Right cardiac atrium (tissue), 5 donors: ENCODE results near the gene PLXNA2. TPM values are rescaled to one million over a fixed set of nuclear protein-coding genes. Genes with fewer than 3 reads are reported as not detected.

Experiments
- ATAC-seq, 2 donors: fragments of 200-7000 bp; cut with Tn5 transposase; one replicate each; pipeline versions ENCODE4 v1.8.0 to v1.9.1; 2020; ENCODE audit warnings: moderate library complexity in 2 of 2, mild to moderate bottlenecking in 1 of 2
- DNase-seq, 3 donors: peaks; one replicate each; pipeline ENCODE4 v3.0.0-alpha.2; 2020
- H3K27ac ChIP-seq: one replicate; pipeline ENCODE4 v1.5.1; 2013; ENCODE audit warnings: mild to moderate bottlenecking, low read length, control low read depth, moderate library complexity
- H3K27me3 ChIP-seq: one replicate; pipeline ENCODE4 v1.6.1; 2013; ENCODE audit not compliant: control insufficient read depth, insufficient read depth
- H3K4me1 ChIP-seq: one replicate; pipeline ENCODE4 v1.6.1; 2013; ENCODE audit warnings: low read length; ENCODE audit not compliant: control insufficient read depth, insufficient read depth
- H3K4me3 ChIP-seq: one replicate; pipeline ENCODE4 v1.5.1; 2013; ENCODE audit warnings: low read length, control low read depth
- H3K9me3 ChIP-seq: one replicate; pipeline ENCODE4 v1.6.1; 2013; ENCODE audit warnings: low read length; ENCODE audit not compliant: control insufficient read depth
- WGBS: extraction: QIAGEN DNeasy Blood & Tissue Kit; methylation state at CpG from one replicate; pipeline ENCODE4 v1.1.7; 2013; 5-methylcytosine and 5-hydroxymethylcytosine counted together
- intact Hi-C, 4 donors: fragments of 100-400 bp; cut with DNase I; formaldehyde crosslinking; loops; one replicate each; pipeline versions ENCODE4 v1.11.0 to v1.14.0; 2022 to 2023
- polyA plus RNA-seq: library from polyadenylated mRNA; stranded (reverse); fragments of 200-250 nt; gene quantifications from one replicate; pipeline ENCODE4 v1.2.3, GENCODE V29; 2013
- total RNA-seq, 4 donors: library from RNA; stranded (reverse); fragmentation: NEBNext Ultra II Directional; extraction: Animal tissue kit (Norgen Biotek cat#: 25700); gene quantifications; one replicate each; pipeline ENCODE4 v1.2.1, GENCODE V29; 2021
- donor health status: healthy with polysubstance abuse.
- donor health status: DM: no; HTN: yes; CAD: no.
- donor health status: DM: no; HTN: no; CAD: no.
- donor health status: DM: no; HTN: yes; CAD: no; lungs with severe emphysema.
- donor health status: DM: yes; HTN: yes; CAD: no.

PLXNA2 gene
- total and polyA plus RNA-seq, 5 donors: 7.3 to 26.6 (median 16.4) TPM

GRCh38 chr1:208057056-208057455 lies 187.1 kb downstream of the PLXNA2 start:
- no peaks in the 10 kb centered on the region for H3K9me3 ChIP-seq
- H3K4me3 ChIP-seq: no peak overlapping the region
- no peak overlapping the region for H3K27ac ChIP-seq
- 49% methylated on average over 2 of the region's 2 CpGs for WGBS
- no peaks in the 10 kb centered on the region for H3K4me1 ChIP-seq
- ATAC-seq (no peak), DNase-seq (no peak)
- intact Hi-C loops: no loop called here
- H3K27me3 ChIP-seq: no peaks in the 10 kb centered on the region

GRCh38 chr1:208055535-208055934 lies 188.6 kb downstream of the PLXNA2 start:
- Histone ChIP-seq H3K4me1 (no peaks in the 10 kb centered on the region), H3K27ac (no peak overlapping the region), H3K27me3 (no peaks in the 10 kb centered on the region), H3K4me3 (no peak overlapping the region), H3K9me3 (no peaks in the 10 kb centered on the region)
- WGBS: 95% methylated on average over 11 of the region's 11 CpGs
- DNase-seq: no peak
- no peak for ATAC-seq
- intact Hi-C loops: no loop called here

DNA sequence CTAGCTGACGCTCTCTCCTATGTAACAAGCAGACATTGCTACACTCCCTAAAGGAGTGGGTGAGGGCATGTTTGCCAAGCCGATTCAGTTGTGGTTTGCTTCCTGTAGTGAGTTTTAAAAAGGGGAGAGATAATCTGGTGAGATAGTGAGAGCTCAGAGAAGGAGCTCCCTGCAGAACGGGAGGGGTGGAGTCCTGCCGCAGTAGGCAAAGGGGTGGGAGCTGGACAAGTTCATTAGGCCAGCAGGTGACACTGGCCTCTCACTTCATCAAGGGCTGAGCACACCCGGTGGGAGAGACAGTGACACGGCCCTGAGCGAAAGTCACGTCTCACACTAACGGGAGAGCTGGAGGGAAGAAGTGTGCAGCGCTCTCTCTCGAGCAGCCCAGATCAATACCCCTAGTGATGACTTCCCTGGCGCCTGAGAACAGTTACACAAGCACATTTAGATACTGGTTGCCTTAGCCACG lies 189.2 kb downstream of the PLXNA2 start:
- Histone ChIP-seq H3K4me3 (no peak overlapping the region), H3K27me3 (no peaks in the 10 kb centered on the region), H3K4me1 (no peaks in the 10 kb centered on the region), H3K9me3 (no peaks in the 10 kb centered on the region), H3K27ac (no peak overlapping the region)
- intact Hi-C loops: no loop called here
- no peak for ATAC-seq
- 81% methylated on average over 13 of the region's 13 CpGs for WGBS
- DNase-seq: no peak

GRCh38 chr1:208054485-208054884 lies 189.7 kb downstream of the PLXNA2 start:
- ATAC-seq (no peak), DNase-seq (no peak)
- intact Hi-C loops: no loop called here
- H3K27me3 ChIP-seq: no peaks in the 10 kb centered on the region
- no peaks in the 10 kb centered on the region for H3K4me1 ChIP-seq
- H3K27ac ChIP-seq: no peak overlapping the region
- H3K9me3 ChIP-seq: no peaks in the 10 kb centered on the region
- 92% methylated on average over 6 of the region's 6 CpGs for WGBS
- H3K4me3 ChIP-seq: no peak overlapping the region

DNA sequence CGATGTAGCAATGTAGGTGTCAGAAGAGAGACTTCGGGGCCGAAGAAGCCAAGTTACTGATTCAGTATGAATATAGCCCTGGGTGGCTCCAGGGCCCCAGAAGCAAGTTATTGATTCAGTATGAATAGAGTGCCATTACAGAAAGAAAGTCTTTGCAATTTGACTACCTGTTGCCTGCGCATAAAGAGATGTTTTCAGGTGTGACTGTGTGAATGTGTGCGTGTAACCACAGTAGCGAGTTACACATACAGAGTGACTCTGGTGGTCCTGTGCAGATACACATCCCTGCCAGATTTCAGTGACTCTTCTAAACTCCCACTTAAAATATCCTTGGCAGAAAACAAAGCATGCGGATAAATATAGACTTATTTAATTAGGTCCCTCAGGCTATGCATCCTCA lies 190.5 kb downstream of the PLXNA2 start:
- no peaks in the 10 kb centered on the region for H3K27me3 ChIP-seq
- H3K4me1 ChIP-seq: no peaks in the 10 kb centered on the region
- H3K27ac ChIP-seq: no peak overlapping the region
- WGBS: 91% methylated on average over 7 of the region's 7 CpGs
- no peak overlapping the region for H3K4me3 ChIP-seq
- no peaks in the 10 kb centered on the region for H3K9me3 ChIP-seq
- ATAC-seq: no peak
- DNase-seq: no peak
- intact Hi-C loops: no loop called here

DNA sequence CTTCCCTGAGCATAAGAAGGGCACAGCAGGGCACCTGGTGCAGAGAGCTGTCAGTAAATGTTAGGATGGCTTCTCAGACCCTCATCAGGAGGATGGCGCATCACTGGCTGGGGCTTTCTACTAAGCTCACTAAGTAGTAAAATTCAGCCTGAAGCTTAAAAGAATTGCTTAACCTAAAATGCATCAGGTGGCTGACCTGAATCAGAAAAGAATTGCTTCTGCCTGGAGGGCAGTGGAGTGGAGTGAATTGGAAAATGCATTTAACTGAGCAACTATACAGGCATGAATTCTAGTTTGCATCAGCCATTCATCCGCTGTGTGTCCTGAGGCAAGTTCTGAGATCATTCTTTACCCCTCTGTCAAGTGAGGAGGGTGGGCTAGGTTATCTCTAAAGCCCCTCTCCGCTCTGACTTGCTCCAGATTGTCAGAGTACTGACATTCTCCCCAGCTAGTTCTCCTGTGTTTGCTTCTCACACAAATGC lies 191.2 kb downstream of the PLXNA2 start:
- ATAC-seq: no peak
- no peak overlapping the region for H3K4me3 ChIP-seq
- WGBS: 97% methylated on average over 3 of the region's 3 CpGs
- no peak for DNase-seq
- intact Hi-C loops: no loop called here
- H3K27me3 ChIP-seq: no peaks in the 10 kb centered on the region
- no peaks in the 10 kb centered on the region for H3K9me3 ChIP-seq
- H3K27ac ChIP-seq: no peak overlapping the region
- no peaks in the 10 kb centered on the region for H3K4me1 ChIP-seq

DNA sequence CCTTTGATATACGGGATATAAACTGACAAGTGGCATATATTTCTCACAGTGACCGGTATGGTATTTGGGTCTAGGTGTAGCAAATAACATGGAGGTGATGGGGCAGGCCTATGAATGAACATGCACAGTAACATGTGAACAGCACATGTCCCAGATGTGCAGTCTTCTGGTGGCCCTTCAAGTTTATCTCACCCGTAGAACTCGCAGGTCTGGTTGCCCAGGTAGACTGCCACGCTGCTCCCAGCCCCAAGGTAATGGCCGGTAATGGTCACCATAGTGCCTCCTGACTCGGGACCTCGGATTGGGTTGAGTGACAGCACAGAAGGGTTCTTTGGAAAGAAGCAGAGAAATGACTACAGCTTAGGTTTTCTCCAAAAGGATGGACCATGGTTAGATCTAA lies 192.0 kb downstream of the PLXNA2 start:
- Histone ChIP-seq H3K4me3 (no peak overlapping the region), H3K4me1 (no peaks in the 10 kb centered on the region), H3K27me3 (no peaks in the 10 kb centered on the region), H3K27ac (no peak overlapping the region), H3K9me3 (no peaks in the 10 kb centered on the region)
- no peak for ATAC-seq
- DNase-seq: no peak
- WGBS: 84% methylated on average over 8 of the region's 8 CpGs
- intact Hi-C loops: no loop called here

- H3K4me3 ChIP-seq: no peak overlapping the region
- DNase-seq (no peak), ATAC-seq (no peak)
- no peak overlapping the region for H3K27ac ChIP-seq
- intact Hi-C loops: no loop called here
- no peaks in the 10 kb centered on the region for H3K27me3 ChIP-seq
- no peaks in the 10 kb centered on the region for H3K4me1 ChIP-seq
- no peaks in the 10 kb centered on the region for H3K9me3 ChIP-seq
- 96% methylated on average over 3 of the region's 3 CpGs for WGBS
Observed at GRCh38 chr1:208051651-208052050, 192.5 kb downstream of the PLXNA2 start.

DNA sequence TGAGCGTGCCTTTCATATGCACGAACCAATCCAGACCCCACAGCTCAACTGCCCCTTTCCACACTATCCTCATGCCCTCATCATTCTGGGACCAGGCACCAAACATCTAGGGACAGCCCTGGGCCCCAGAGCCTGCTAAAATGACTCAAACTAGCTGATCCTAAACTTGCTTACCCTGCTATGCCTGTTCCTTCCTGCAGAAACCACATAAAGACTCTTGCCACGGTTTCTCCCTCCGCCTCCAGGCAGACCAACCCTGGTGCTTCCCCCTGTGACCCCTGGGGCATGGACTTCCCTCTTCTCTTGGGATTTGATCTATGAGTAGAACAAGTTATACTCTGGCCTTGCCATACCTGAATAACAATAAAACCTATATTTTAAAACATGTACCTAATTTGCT lies 195.3 kb downstream of the PLXNA2 start:
- intact Hi-C loops: no loop called here
- H3K27ac ChIP-seq: no peak overlapping the region
- WGBS: 83% methylated on average over 4 of the region's 4 CpGs
- no peak for ATAC-seq
- H3K27me3 ChIP-seq: no peaks in the 10 kb centered on the region
- no peaks in the 10 kb centered on the region for H3K9me3 ChIP-seq
- H3K4me3 ChIP-seq: no peak overlapping the region
- DNase-seq: no peak
- no peaks in the 10 kb centered on the region for H3K4me1 ChIP-seq

DNA sequence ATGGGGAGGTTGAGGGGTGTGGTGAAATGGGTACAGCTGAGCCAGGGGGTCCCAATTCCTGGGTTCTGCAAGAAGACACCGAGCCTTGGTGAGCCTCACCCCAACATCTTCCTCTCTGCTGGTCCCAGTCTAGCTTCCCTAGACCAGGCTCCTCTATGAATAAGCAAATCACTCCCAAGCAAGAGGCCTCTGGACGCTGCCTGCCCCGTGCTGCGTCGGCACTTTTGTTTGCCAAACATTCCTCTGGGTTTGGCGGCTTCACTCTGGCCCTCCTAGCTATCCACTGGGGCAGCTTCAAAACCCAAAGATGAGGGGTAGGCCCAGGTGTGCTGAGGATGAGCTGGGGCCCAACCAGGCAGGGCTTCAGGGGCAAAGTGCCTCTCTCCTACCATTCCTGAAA lies 196.2 kb downstream of the PLXNA2 start:
- Histone ChIP-seq H3K9me3 (no peaks in the 10 kb centered on the region), H3K4me1 (no peaks in the 10 kb centered on the region), H3K4me3 (no peak overlapping the region), H3K27me3 (no peaks in the 10 kb centered on the region), H3K27ac (peak overlapping the region; percentile 87)
- intact Hi-C loops: no loop called here
- 56% methylated on average over 6 of the region's 6 CpGs for WGBS
- peak; percentile 69 to 87 (median 83) for DNase-seq
- ATAC-seq: peak; percentile 67 to 77

DNA sequence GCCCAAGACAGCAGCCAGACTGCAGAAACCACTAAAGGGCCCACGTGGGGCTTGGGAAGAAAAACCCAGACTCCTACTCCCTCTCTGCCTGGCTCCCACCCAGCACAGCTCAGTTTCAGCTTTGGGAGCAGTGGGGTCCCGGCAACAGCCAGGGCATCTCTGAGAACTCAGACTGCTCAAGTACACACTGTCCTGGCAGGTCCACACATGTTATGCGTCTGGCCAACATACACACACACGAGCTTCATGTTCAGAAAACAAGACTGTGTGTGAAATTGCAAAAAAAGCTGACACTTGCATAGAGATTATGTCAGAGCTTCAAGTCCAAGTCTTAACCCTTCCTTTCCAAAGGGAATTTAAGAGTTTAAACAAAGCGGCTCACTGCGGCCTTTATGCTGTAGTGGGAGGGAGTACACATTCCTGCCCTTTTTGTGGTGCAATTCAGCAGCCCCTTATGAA lies 196.7 kb downstream of the PLXNA2 start:
- H3K27me3 ChIP-seq: no peaks in the 10 kb centered on the region
- no peaks in the 10 kb centered on the region for H3K4me1 ChIP-seq
- peak overlapping the region; percentile 87 for H3K27ac ChIP-seq
- H3K4me3 ChIP-seq: no peak overlapping the region
- WGBS: 49% methylated on average over 6 of the region's 6 CpGs
- intact Hi-C loops: no loop called here
- no peaks in the 10 kb centered on the region for H3K9me3 ChIP-seq
- peak; percentile 88 to 94 for ATAC-seq
- peak; percentile 87 to 97 (median 92) for DNase-seq
